H1 (cell line): Measurements from ENCODE around the gene DTX4.

Experiments used
- CBX8 ChIP-seq: fragments of 300-800, 300-1000 bp; sonication (generic); IDR thresholded peaks from 2 replicates; pipeline ENCODE4 v1.7.1; 2016; ENCODE audit warnings: low read depth, low read length, borderline replicate concordance
- CREB1 ChIP-seq: IDR thresholded peaks from 2 replicates; pipeline ENCODE4 v1.6.1; 2012; ENCODE audit warnings: inconsistent platforms
- CTCF ChIP-seq, 3 experiments: IDR thresholded peaks; 1 replicate in 2 of 3; 2 replicates in 1 of 3; pipeline versions ENCODE4 v1.5.1 to v1.6.1; 2011; ENCODE audit warnings: low read length in 3 of 3, mild to moderate bottlenecking in 3 of 3, inconsistent platforms in 2 of 3, low read depth in 1 of 3, moderate library complexity in 1 of 3; ENCODE audit not compliant: insufficient read depth in 1 of 3; ENCODE audit errors: control extremely low read depth in 1 of 3
- EGR1 ChIP-seq: IDR thresholded peaks from 2 replicates; pipeline ENCODE4 v1.6.1; 2011; ENCODE audit warnings: low read depth, low read length, borderline replicate concordance
- EP300 ChIP-seq, 2 experiments: IDR thresholded peaks; 1 replicate in 1 of 2; 2 replicates in 1 of 2; pipeline ENCODE4 v1.6.1; 2011 to 2012; ENCODE audit warnings: low read depth in 2 of 2, low read length in 2 of 2, mild to moderate bottlenecking in 2 of 2, borderline replicate concordance in 1 of 2, inconsistent platforms in 1 of 2, moderate library complexity in 1 of 2
- KDM1A ChIP-seq: fragments of 200-600, 300-600 bp; sonication (generic); IDR thresholded peaks from 2 replicates; pipeline ENCODE4 v1.7.1; 2016; ENCODE audit warnings: mild to moderate bottlenecking, low read length, borderline replicate concordance
- PHF8 ChIP-seq: fragments of 200-600 bp; sonication (generic); conservative IDR thresholded peaks from 2 replicates; pipeline ENCODE4 v1.7.1; 2012; ENCODE audit warnings: low read depth, mild to moderate bottlenecking, inconsistent platforms, low read length, moderate library complexity
- RAD21 ChIP-seq, 2 experiments: IDR thresholded peaks in 1 of 2; conservative IDR thresholded peaks in 1 of 2; 2 replicates each; pipeline ENCODE4 v1.6.1; 2011; ENCODE audit warnings: low read depth in 2 of 2, low read length in 2 of 2, improper control_type of control experiment in 1 of 2, inconsistent platforms in 1 of 2, mild to moderate bottlenecking in 1 of 2, moderate library complexity in 1 of 2
- SUZ12 ChIP-seq: fragments of 200-600 bp; sonication (generic); IDR thresholded peaks from 2 replicates; pipeline ENCODE4 v1.6.1; 2012; ENCODE audit warnings: mild to moderate bottlenecking, inconsistent platforms, low read length, moderate library complexity, mixed read lengths
- TAF1 ChIP-seq: IDR thresholded peaks from 2 replicates; pipeline ENCODE4 v1.6.1; 2011; ENCODE audit warnings: mild to moderate bottlenecking, low read depth, low read length
- TCF12 ChIP-seq: IDR thresholded peaks from 2 replicates; pipeline ENCODE4 v1.6.1; 2011; ENCODE audit warnings: low read depth, mild to moderate bottlenecking, low read length

- TF ChIP-seq EGR1 (no peak), CREB1 (no peak), SUZ12 (no peak), CTCF (IDR thresholded peaks at IDR 0.05; ENCODE audit: control extremely low read depth in 1 of 3, insufficient read depth in 1 of 3, low read depth in 1 of 3, low read length in 3 of 3) (no peak), PHF8 (no peak), TAF1 (no peak), CBX8 (no peak), RAD21 (IDR thresholded peaks at IDR 0.05 in 1 of 2, conservative IDR thresholded peaks at IDR 0.05 in 1 of 2; ENCODE audit: low read depth in 2 of 2, low read length in 2 of 2) (no peak), TCF12 (no peak), KDM1A (no peak), EP300 (IDR thresholded peaks at IDR 0.05; ENCODE audit: borderline replicate concordance in 1 of 2, low read depth in 2 of 2, low read length in 2 of 2) (no peak)
These were observed 17.3 kb upstream of the DTX4 start for GRCh38 chr11:59154610-59155009.
